Liver (tissue), 9 donors: Measurements from ENCODE around the gene MLLT3. TPM values are rescaled to one million over a fixed set of nuclear protein-coding genes. Genes with fewer than 3 reads are reported as not detected.

Source experiments
- DNase-seq: peaks from one replicate; pipeline ENCODE4 v3.0.0-alpha.2; 2017; ENCODE audit warnings: low spot score
- H3K27ac ChIP-seq, 2 donors: one replicate each; pipeline ENCODE4 v1.7.0; 2013; ENCODE audit warnings: inconsistent platforms in 2 of 2, low read length in 2 of 2, control low read depth in 1 of 2, low read depth in 1 of 2, mild to moderate bottlenecking in 1 of 2
- H3K27me3 ChIP-seq, 4 donors: one replicate each; pipeline versions ENCODE4 v1.6.1 to v1.7.0; 2013; ENCODE audit warnings: low read length in 3 of 4, inconsistent platforms in 1 of 4, mild to moderate bottlenecking in 1 of 4, moderate library complexity in 1 of 4; ENCODE audit not compliant: control insufficient read depth in 4 of 4, insufficient read depth in 4 of 4
- H3K36me3 ChIP-seq, 4 donors: one replicate each; pipeline versions ENCODE4 v1.6.1 to v1.7.0; 2013; ENCODE audit warnings: low read length in 3 of 4, mild to moderate bottlenecking in 3 of 4, low read depth in 1 of 4, moderate library complexity in 1 of 4; ENCODE audit not compliant: control insufficient read depth in 4 of 4, insufficient read depth in 3 of 4
- H3K4me1 ChIP-seq, 4 donors: one replicate each; pipeline versions ENCODE4 v1.6.1 to v1.7.0; 2013; ENCODE audit warnings: low read length in 3 of 4, mild to moderate bottlenecking in 3 of 4, moderate library complexity in 1 of 4; ENCODE audit not compliant: control insufficient read depth in 4 of 4, insufficient read depth in 4 of 4
- H3K4me3 ChIP-seq, 3 donors: one replicate each; pipeline versions ENCODE4 v1.6.1 to v1.7.0; 2013; ENCODE audit warnings: low read length in 3 of 3, control low read depth in 1 of 3, low read depth in 1 of 3, mild to moderate bottlenecking in 1 of 3
- H3K9ac ChIP-seq, 2 donors: one replicate each; pipeline ENCODE4 v1.7.0; 2013; ENCODE audit warnings: low read length in 2 of 2, mild to moderate bottlenecking in 2 of 2, moderate library complexity in 2 of 2, control low read depth in 1 of 2, low read depth in 1 of 2
- H3K9me3 ChIP-seq, 4 donors: one replicate each; pipeline versions ENCODE4 v1.6.1 to v1.7.0; 2013; ENCODE audit warnings: low read length in 3 of 4; ENCODE audit not compliant: control insufficient read depth in 4 of 4
- ATF3 ChIP-seq: IDR thresholded peaks from 2 replicates; pipeline ENCODE4 v1.6.1; 2016; ENCODE audit warnings: antibody characterized with exemption
- CTCF ChIP-seq: fragments of 150-350 bp; IDR thresholded peaks from 2 replicates; pipeline ENCODE4 v1.5.1; 2017; ENCODE audit warnings: improper control_type of control experiment, low read depth, low read length; ENCODE audit not compliant: missing input control
- EGR1 ChIP-seq, 2 donors: IDR thresholded peaks; 2 replicates each; pipeline ENCODE4 v1.6.1; 2016 to 2018; ENCODE audit warnings: antibody characterized with exemption in 2 of 2, low read depth in 2 of 2
- FOXA1 ChIP-seq: IDR thresholded peaks from 2 replicates; pipeline ENCODE4 v1.6.1; 2016; ENCODE audit warnings: antibody characterized with exemption
- FOXA2 ChIP-seq: IDR thresholded peaks from 2 replicates; pipeline ENCODE4 v1.6.1; 2016; ENCODE audit warnings: antibody characterized with exemption
- GABPA ChIP-seq, 2 donors: IDR thresholded peaks in 1 of 2; conservative IDR thresholded peaks in 1 of 2; 2 replicates each; pipeline ENCODE4 v1.6.1; 2016; ENCODE audit warnings: antibody characterized with exemption in 2 of 2, mild to moderate bottlenecking in 1 of 2, moderate library complexity in 1 of 2
- HNF4A ChIP-seq, 2 donors: conservative IDR thresholded peaks; 2 replicates each; pipeline ENCODE4 v1.6.1; 2016; ENCODE audit warnings: antibody characterized with exemption in 2 of 2, mild to moderate bottlenecking in 2 of 2
- HNF4G ChIP-seq: IDR thresholded peaks from 2 replicates; pipeline ENCODE4 v1.6.1; 2016; ENCODE audit warnings: antibody characterized with exemption
- JUND ChIP-seq, 2 donors: IDR thresholded peaks; 2 replicates each; pipeline ENCODE4 v1.6.1; 2016; ENCODE audit warnings: antibody characterized with exemption in 2 of 2
- MAX ChIP-seq: IDR thresholded peaks from 2 replicates; pipeline ENCODE4 v1.6.1; 2016; ENCODE audit warnings: antibody characterized with exemption
- NR2F2 ChIP-seq: IDR thresholded peaks from 2 replicates; pipeline ENCODE4 v1.6.1; 2016; ENCODE audit warnings: antibody characterized with exemption
- RAD21 ChIP-seq, 2 donors: IDR thresholded peaks; 2 replicates each; pipeline ENCODE4 v1.6.1; 2016; ENCODE audit warnings: antibody characterized with exemption in 2 of 2, mild to moderate bottlenecking in 2 of 2
- REST ChIP-seq: IDR thresholded peaks from 2 replicates; pipeline ENCODE4 v1.6.1; 2016; ENCODE audit warnings: antibody characterized with exemption, mild to moderate bottlenecking
- RXRA ChIP-seq, 2 donors: IDR thresholded peaks; 2 replicates each; pipeline ENCODE4 v1.6.1; 2017 to 2018; ENCODE audit warnings: antibody characterized with exemption in 2 of 2, mild to moderate bottlenecking in 1 of 2
- SP1 ChIP-seq: IDR thresholded peaks from 2 replicates; pipeline ENCODE4 v1.6.1; 2018; ENCODE audit warnings: antibody characterized with exemption, mild to moderate bottlenecking
- TAF1 ChIP-seq: conservative IDR thresholded peaks from 2 replicates; pipeline ENCODE4 v1.6.1; 2016; ENCODE audit warnings: antibody characterized with exemption, mild to moderate bottlenecking
- YY1 ChIP-seq: IDR thresholded peaks from 2 replicates; pipeline ENCODE4 v1.6.1; 2016; ENCODE audit warnings: antibody characterized with exemption, mild to moderate bottlenecking
- ZBTB33 ChIP-seq: IDR thresholded peaks from 2 replicates; pipeline ENCODE4 v1.6.1; 2016; ENCODE audit warnings: antibody characterized with exemption
- WGBS: extraction: QIAGEN DNeasy Blood & Tissue Kit; methylation state at CpG from one replicate; pipeline ENCODE4 v1.1.7; 2013; 5-methylcytosine and 5-hydroxymethylcytosine counted together
- polyA plus RNA-seq, 2 donors: library from polyadenylated mRNA; stranded (reverse) in 1 of 2; unstranded in 1 of 2; fragments of 200-250 nt in 1 of 2; fragments of >200 nt in 1 of 2; fragmentation: Nextera tagmentation in 1 of 2; extraction: Ambion mirVana in 1 of 2; gene quantifications; one replicate each; pipeline versions ENCODE4 v1.2.1 to v1.2.3, GENCODE V29; 2013 to 2015
- total RNA-seq, 2 donors: library from RNA; depleted of rRNA; stranded (reverse); fragments of >200 nt; gene quantifications; one replicate each; pipeline ENCODE4 v1.2.3, GENCODE V29; 2014
- donor health status: healthy.
- donor health status: healthy.
- donor health status: healthy.
- donor health status: healthy.
- donor health status: healthy.

Gene MLLT3
- total and polyA plus RNA-seq, 4 donors, result 0.79 to 25.5 (median 1.3) TPM

- TF ChIP-seq FOXA2 (no peak), JUND (IDR thresholded peaks at IDR 0.05) (no peak), CTCF (no peak), NR2F2 (no peak), RXRA (IDR thresholded peaks at IDR 0.05) (no peak), REST (no peak), ATF3 (no peak), FOXA1 (no peak), TAF1 (no peak), SP1 (no peak), RAD21 (IDR thresholded peaks at IDR 0.05) (no peak), ZBTB33 (no peak), EGR1 (IDR thresholded peaks at IDR 0.05; ENCODE audit: low read depth in 2 of 2) (no peak), GABPA (IDR thresholded peaks at IDR 0.05 in 1 of 2, conservative IDR thresholded peaks at IDR 0.05 in 1 of 2) (no peak), HNF4G (no peak), HNF4A (conservative IDR thresholded peaks at IDR 0.05) (no peak), MAX (no peak), YY1 (no peak)
- Histone ChIP-seq H3K9ac (no peak overlapping the region), H3K9me3 (no peaks in the 10 kb centered on the region), H3K27me3 (no peaks in the 10 kb centered on the region), H3K4me3 (no peak overlapping the region), H3K36me3 (peaks cover 0 to 1% (median 0%) of the 10 kb centered on the region in 4 donors), H3K27ac (no peak overlapping the region), H3K4me1 (no peaks in the 10 kb centered on the region)
- DNase-seq, result no peak
- 95% methylated on average over 1 of the region's 1 CpG for WGBS
These were observed 194.9 kb downstream of the MLLT3 start for GRCh38 chr9:20427359-20427758.
